IMR-90 (cell line): Measurements from ENCODE around the gene TGFBI. TPM values are rescaled to one million over a fixed set of nuclear protein-coding genes. Genes with fewer than 3 reads are reported as not detected.
A peak's percentile ranks its signal among the peaks of the same experiment; 100 is the strongest.

ENCODE experiments used
- ATAC-seq: fragments of 200-7000 bp; cut with Tn5 transposase; 2 replicates; pipeline ENCODE4 v1.9.1; 2020; ENCODE audit warnings: low read depth, mild to moderate bottlenecking, moderate library complexity
- BruUV-seq: library from RNA; stranded (reverse); fragments of 400-500 nt; replicated peaks from 2 replicates; lab custom pipeline; 2021; lab: Mats Ljungman, UMichigan
- CTCF ChIA-PET: fragments of 300-600 bp; formaldehyde crosslinking; extraction: SDS; loops from one replicate; lab custom pipeline; 2021; ENCODE audit warnings: antibody characterized with exemption; lab: Yijun Ruan, JAX
- POLR2A ChIA-PET: fragments of 300-600 bp; sonication (Branson Sonifier 250); formaldehyde crosslinking; loops from one replicate; lab custom pipeline; 2022; ENCODE audit warnings: antibody characterized with exemption; ENCODE audit not compliant: unreplicated experiment; lab: Charles Lee
- DNase-seq: peaks from one replicate; pipeline ENCODE4 v3.0.0; 2013
- H2AFZ ChIP-seq: replicated peaks from 2 replicates; pipeline ENCODE3; 2013; ENCODE audit warnings: low read length, mild to moderate bottlenecking; ENCODE audit not compliant: poor library complexity
- H2AK5ac ChIP-seq: 2 replicates; pipeline ENCODE4 v1.6.1; 2013; ENCODE audit warnings: low read depth, low read length, inconsistent platforms
- H2AK9ac ChIP-seq: replicated peaks from 2 replicates; pipeline ENCODE3; 2013; ENCODE audit warnings: mild to moderate bottlenecking, low read depth, low read length, moderate library complexity; ENCODE audit not compliant: poor library complexity
- H2BK120ac ChIP-seq: 2 replicates; pipeline ENCODE4 v1.6.1; 2013; ENCODE audit warnings: low read depth, low read length, inconsistent platforms
- H2BK15ac ChIP-seq: 3 replicates; pipeline ENCODE4 v1.6.1; 2013; ENCODE audit warnings: low read depth, low read length, inconsistent platforms
- H2BK20ac ChIP-seq: 2 replicates; pipeline ENCODE4 v1.6.1; 2013; ENCODE audit warnings: low read depth, mild to moderate bottlenecking, inconsistent platforms, low read length, moderate library complexity
- H2BK5ac ChIP-seq: 2 replicates; pipeline ENCODE4 v1.6.1; 2013; ENCODE audit warnings: mild to moderate bottlenecking, low read depth, low read length, inconsistent platforms; ENCODE audit not compliant: poor library complexity, severe bottlenecking
- H3K14ac ChIP-seq: replicated peaks from 2 replicates; pipeline ENCODE4 v1.6.1; 2013; ENCODE audit warnings: low read depth, low read length, inconsistent platforms
- H3K18ac ChIP-seq: 2 replicates; pipeline ENCODE4 v1.6.1; 2013; ENCODE audit warnings: low read depth, low read length, control low read depth
- H3K23ac ChIP-seq: 2 replicates; pipeline ENCODE4 v1.6.1; 2013; ENCODE audit warnings: low read depth, low read length, inconsistent platforms
- H3K27ac ChIP-seq: 2 replicates; pipeline ENCODE4 v1.5.1; 2013; ENCODE audit warnings: mild to moderate bottlenecking, control low read depth, low read length; ENCODE audit not compliant: insufficient read depth
- H3K27me3 ChIP-seq: 2 replicates; pipeline ENCODE4 v1.6.1; 2013; ENCODE audit warnings: low read length; ENCODE audit not compliant: control insufficient read depth, insufficient read depth
- H3K36me3 ChIP-seq: 2 replicates; pipeline ENCODE4 v1.6.1; 2013; ENCODE audit warnings: low read length, mixed read lengths; ENCODE audit not compliant: control insufficient read depth, insufficient read depth
- H3K4ac ChIP-seq: 2 replicates; pipeline ENCODE4 v1.6.1; 2013; ENCODE audit warnings: low read depth, low read length, inconsistent platforms
- H3K4me1 ChIP-seq: 2 replicates; pipeline ENCODE4 v1.6.1; 2013; ENCODE audit warnings: low read length, mixed read lengths; ENCODE audit not compliant: control insufficient read depth, insufficient read depth
- H3K4me2 ChIP-seq: 2 replicates; pipeline ENCODE4 v1.6.1; 2013; ENCODE audit warnings: low read depth, mild to moderate bottlenecking, control low read depth, low read length, moderate library complexity
- H3K4me3 ChIP-seq: 2 replicates; pipeline ENCODE4 v1.5.1; 2013; ENCODE audit warnings: low read depth, mild to moderate bottlenecking, control low read depth, low read length, moderate library complexity; ENCODE audit not compliant: insufficient read depth
- H3K56ac ChIP-seq: 2 replicates; pipeline ENCODE4 v1.6.1; 2013; ENCODE audit warnings: low read length, inconsistent platforms; ENCODE audit not compliant: insufficient read depth; ENCODE audit errors: extremely low read depth
- H3K79me1 ChIP-seq, 2 experiments: 2 replicates each; pipeline ENCODE4 v1.6.1; 2013; ENCODE audit warnings: low read length in 2 of 2, inconsistent platforms in 1 of 2, low read depth in 1 of 2
- H3K9ac ChIP-seq: 2 replicates; pipeline ENCODE4 v1.6.1; 2013; ENCODE audit warnings: low read depth, low read length, control low read depth
- H3K9me1 ChIP-seq: 2 replicates; pipeline ENCODE4 v1.6.1; 2013; ENCODE audit warnings: low read length, inconsistent platforms; ENCODE audit not compliant: insufficient read depth
- H3K9me3 ChIP-seq: 2 replicates; pipeline ENCODE4 v1.6.1; 2013; ENCODE audit warnings: low read length; ENCODE audit not compliant: control insufficient read depth, insufficient read depth
- H4K20me1 ChIP-seq: 2 replicates; pipeline ENCODE4 v1.6.1; 2013; ENCODE audit warnings: low read length, inconsistent platforms; ENCODE audit not compliant: insufficient read depth
- H4K5ac ChIP-seq: 2 replicates; pipeline ENCODE4 v1.6.1; 2013; ENCODE audit warnings: mild to moderate bottlenecking, low read depth, low read length, control low read depth
- H4K8ac ChIP-seq, 2 experiments: 2 replicates each; pipeline ENCODE4 v1.6.1; 2013; ENCODE audit warnings: low read depth in 2 of 2, low read length in 2 of 2, control low read depth in 1 of 2, inconsistent platforms in 1 of 2
- H4K91ac ChIP-seq: 2 replicates; pipeline ENCODE4 v1.6.1; 2013; ENCODE audit warnings: low read depth, low read length, inconsistent platforms; ENCODE audit not compliant: insufficient read depth
- MAZ ChIP-seq: IDR thresholded peaks from 2 replicates; pipeline ENCODE4 v1.6.1; 2012; ENCODE audit warnings: low read depth, mild to moderate bottlenecking, low read length, improper control_type of control experiment, moderate library complexity, borderline replicate concordance
- POLR2A ChIP-seq: IDR thresholded peaks from 2 replicates; pipeline ENCODE4 v1.6.1; 2012; ENCODE audit warnings: mild to moderate bottlenecking, low read depth, low read length
- RAD21 ChIP-seq: IDR thresholded peaks from 2 replicates; pipeline ENCODE4 v1.6.1; 2012; ENCODE audit warnings: low read length, improper control_type of control experiment
- WGBS, 2 experiments: methylation state at CpG; one replicate each; pipeline versions ENCODE4 v1.1.5 to v1.1.7; 2013; ENCODE audit warnings: missing lambda C conversion rate in 2 of 2; ENCODE audit not compliant: insufficient read length in 1 of 2; ENCODE audit errors: extremely low coverage in 2 of 2; 5-methylcytosine and 5-hydroxymethylcytosine counted together
- dilution Hi-C: fragments of 300-500 bp; cut with HindIII; formaldehyde crosslinking; loops from one replicate; pipeline ENCODE4 v1.14.3; 2018; ENCODE audit warnings: low sequenced_read_pairs; ENCODE audit not compliant: unreplicated experiment
- in situ Hi-C: fragments of 300-500 bp; cut with MboI; formaldehyde crosslinking; loops from 3 replicates; pipeline ENCODE4 v1.14.3; 2019; ENCODE audit warnings: low sequenced_read_pairs, inconsistent platforms, mixed read lengths
- intact Hi-C: fragments of 100-400 bp; cut with micrococcal nuclease; formaldehyde crosslinking; loops from 2 replicates; pipeline ENCODE4 v1.10.0; 2022
- polyA plus RNA-seq, 3 experiments: library from polyadenylated mRNA; depleted of rRNA; stranded (reverse); fragments of >200 nt; gene quantifications; 2 replicates each; pipeline ENCODE4 v1.2.3, GENCODE V29; 2012; ENCODE audit warnings: low replicate concordance in 1 of 3
- total RNA-seq: library from RNA; depleted of rRNA; stranded (reverse); fragments of >200 nt; gene quantifications from 2 replicates; pipeline ENCODE4 v1.2.3, GENCODE V29; 2012

TGFBI gene
- total and polyA plus RNA-seq, 2 of the 4 experiments (the other 2 are of a cell fraction) = 618 to 1,551 TPM

GRCh38 chr5:135997673-135998335 lies 31.0 kb upstream of the TGFBI start:
- peak overlapping the region; percentile 20; the same call in 1 of the 2 replicates for H3K23ac ChIP-seq
- H3K9ac ChIP-seq = no peak overlapping the region
- no peak overlapping the region for H2AK9ac ChIP-seq
- peak overlapping the region; percentile 90 for H2BK20ac ChIP-seq
- H2AK5ac ChIP-seq = peak overlapping the region; percentile 79
- no peaks in the 10 kb centered on the region for H4K20me1 ChIP-seq
- dilution Hi-C loops (no loop called here), intact Hi-C loops (no loop called here), in situ Hi-C loops (no loop called here)
- peaks cover 0 to 29% of the 10 kb centered on the region in 2 experiments; a peak in 2 of 4 replicates for H3K79me1 ChIP-seq
- 0 out of 3 replicates have a peak overlapping the region, but pooled peaks have one; percentile 68 for H2BK15ac ChIP-seq
- H3K4ac ChIP-seq = peak overlapping the region; percentile 86
- no peak overlapping the region for H3K4me3 ChIP-seq
- ATAC-seq (no peak), DNase-seq (no peak)
- CTCF ChIA-PET = interaction anchor here (1.6 to 2.2 kb wide), 2 partner anchors 22 to 60 kb away, joined by 4 to 6 read pairs; no protein-coding TSS in a partner anchor
- H3K4me1 ChIP-seq = peaks cover 43% of the 10 kb centered on the region
- H4K8ac ChIP-seq = peak overlapping the region; percentile 17 to 21; a peak in 1 of 4 replicates
- H3K4me2 ChIP-seq = no peak overlapping the region
- no peak overlapping the region for H3K27ac ChIP-seq
- no peak overlapping the region for H4K5ac ChIP-seq
- peak overlapping the region; percentile 90 for H4K91ac ChIP-seq
- peaks cover 40% of the 10 kb centered on the region for H3K9me1 ChIP-seq
- no peaks in the 10 kb centered on the region for H3K9me3 ChIP-seq
- BruUV-seq = no TSS peak
- H3K14ac ChIP-seq = peak overlapping the region; percentile 24; the same call in 1 of the 2 replicates
- H3K36me3 ChIP-seq = no peaks in the 10 kb centered on the region
- peak overlapping the region; percentile 95 for H2BK120ac ChIP-seq
- TF ChIP-seq MAZ (no peak), RAD21 (no peak), POLR2A (no peak)
- H3K18ac ChIP-seq = 0 out of 2 replicates have a peak overlapping the region, but pooled peaks have one; percentile 25
- peak overlapping the region; percentile 92 for H2BK5ac ChIP-seq
- no peak overlapping the region for H2AFZ ChIP-seq
- H3K27me3 ChIP-seq = no peaks in the 10 kb centered on the region
- H3K56ac ChIP-seq = no peak overlapping the region
- POLR2A ChIA-PET = no interaction called here
- WGBS, 2 experiments = 84% methylated on average over 5 of the region's 8 CpGs; no CpG with 5 or more reads in 1 of the 2 experiments
